Immature natural killer cell (primary cell): ENCODE measurements around the gene ACP1. TPM values are rescaled to one million over a fixed set of nuclear protein-coding genes. Genes with fewer than 3 reads are reported as not detected.
A peak's percentile ranks its signal among the peaks of the same experiment; 100 is the strongest.

Source experiments
- DNase-seq, 3 donors: peaks; one replicate each; pipeline ENCODE4 v3.0.0; 2022; ENCODE audit warnings: mixed read lengths in 1 of 3
- H3K27ac Mint-ChIP-seq, 6 donors: one replicate each; pipeline ENCODE4 v1.8.0; 2020; ENCODE audit warnings: mixed read lengths in 6 of 6, mild to moderate bottlenecking in 5 of 6, inconsistent platforms in 4 of 6, moderate library complexity in 3 of 6
- H3K27me3 Mint-ChIP-seq, 3 donors: one replicate each; pipeline ENCODE4 v1.8.0; 2020 to 2021; ENCODE audit warnings: low read depth in 3 of 3, mild to moderate bottlenecking in 3 of 3, mixed read lengths in 3 of 3, moderate library complexity in 3 of 3, inconsistent platforms in 1 of 3
- H3K36me3 Mint-ChIP-seq, 3 donors: one replicate each; pipeline ENCODE4 v1.8.0; 2020; ENCODE audit warnings: mixed read lengths in 3 of 3, inconsistent platforms in 2 of 3, mild to moderate bottlenecking in 2 of 3
- H3K4me1 Mint-ChIP-seq, 2 donors: one replicate each; pipeline ENCODE4 v1.8.0; 2020; ENCODE audit warnings: inconsistent platforms in 2 of 2, mild to moderate bottlenecking in 2 of 2, mixed read lengths in 2 of 2, moderate library complexity in 1 of 2
- H3K4me3 Mint-ChIP-seq, 5 donors: one replicate each; pipeline ENCODE4 v1.8.0; 2020; ENCODE audit warnings: mild to moderate bottlenecking in 5 of 5, mixed read lengths in 5 of 5, inconsistent platforms in 3 of 5, moderate library complexity in 3 of 5
- H3K9me3 Mint-ChIP-seq, 6 donors: one replicate each; pipeline ENCODE4 v1.8.0; 2020; ENCODE audit warnings: mild to moderate bottlenecking in 6 of 6, mixed read lengths in 6 of 6, inconsistent platforms in 4 of 6, moderate library complexity in 3 of 6
- polyA plus RNA-seq, 3 donors: library from polyadenylated mRNA; unstranded; fragments of 300-500 nt; fragmentation: Illumina TruSeq; gene quantifications; one replicate each; pipeline ENCODE4 v1.2.3, GENCODE V29; 2021

The ACP1 gene
- polyA plus RNA-seq, 3 donors from 2014 or later: 191 to 339 (median 197) TPM

GRCh38 chr2:259789-260331, 4.9 kb upstream of the ACP1 start:
- peaks cover 14 to 20% of the 10 kb centered on the region in 2 donors for H3K4me1 Mint-ChIP-seq
- no peak for DNase-seq
- peaks cover 0 to 19% (median 10%) of the 10 kb centered on the region in 3 donors for H3K36me3 Mint-ChIP-seq
- H3K27me3 Mint-ChIP-seq: peaks cover 3 to 8% (median 3%) of the 10 kb centered on the region in 3 donors
- no peak overlapping the region for H3K4me3 Mint-ChIP-seq
- peaks cover 0 to 7% (median 0%) of the 10 kb centered on the region in 6 donors for H3K9me3 Mint-ChIP-seq
- no peak overlapping the region for H3K27ac Mint-ChIP-seq

GRCh38 chr2:260507-261161, 4.1 kb upstream of the ACP1 start:
- peaks cover 0 to 7% (median 0%) of the 10 kb centered on the region in 6 donors for H3K9me3 Mint-ChIP-seq
- no peak overlapping the region for H3K4me3 Mint-ChIP-seq
- DNase-seq: no peak
- H3K27ac Mint-ChIP-seq: no peak overlapping the region
- H3K36me3 Mint-ChIP-seq: peaks cover 0 to 19% (median 10%) of the 10 kb centered on the region in 3 donors
- H3K4me1 Mint-ChIP-seq: peaks cover 22 to 27% of the 10 kb centered on the region in 2 donors
- peaks cover 4 to 12% (median 6%) of the 10 kb centered on the region in 3 donors for H3K27me3 Mint-ChIP-seq

- Mint-ChIP-seq H3K27me3 (peaks cover 4 to 12% (median 6%) of the 10 kb centered on the region in 3 donors), H3K36me3 (peaks cover 0 to 19% (median 10%) of the 10 kb centered on the region in 3 donors), H3K9me3 (peaks cover 0 to 7% (median 0%) of the 10 kb centered on the region in 6 donors), H3K27ac (peak overlapping the region in 3 of 6 donors; percentile 4 to 65 (median 25)), H3K4me3 (peak overlapping the region in 4 of 5 donors; percentile 46 to 81 (median 71)), H3K4me1 (peaks cover 35 to 42% of the 10 kb centered on the region in 2 donors)
- DNase-seq: no peak
These were observed 2.6 kb upstream of the ACP1 start for GRCh38 chr2:262117-262516.

- Mint-ChIP-seq H3K9me3 (peaks cover 0 to 7% (median 0%) of the 10 kb centered on the region in 6 donors), H3K27me3 (peaks cover 4 to 12% (median 6%) of the 10 kb centered on the region in 3 donors), H3K27ac (peak overlapping the region in 5 of 6 donors; percentile 68 to 88 (median 85)), H3K36me3 (peaks cover 0 to 13% (median 6%) of the 10 kb centered on the region in 3 donors), H3K4me1 (peaks cover 44 to 53% of the 10 kb centered on the region in 2 donors), H3K4me3 (peak overlapping the region; percentile 74 to 81 (median 80))
- DNase-seq: no peak
These were observed 1.6 kb upstream of the ACP1 start for GRCh38 chr2:263022-263738.

- peak; percentile 55 to 65 (median 61) for DNase-seq
- peak within 1 kb of the TSS; percentile 93 to 96 (median 94) for H3K4me3 Mint-ChIP-seq
- peaks cover 0 to 6% (median 0%) of the 10 kb centered on the region in 3 donors for H3K36me3 Mint-ChIP-seq
- H3K9me3 Mint-ChIP-seq: peaks cover 0 to 2% (median 0%) of the 10 kb centered on the region in 6 donors
- peak within 1 kb of the TSS; percentile 89 to 97 (median 95) for H3K27ac Mint-ChIP-seq
- H3K27me3 Mint-ChIP-seq: peaks cover 4 to 12% (median 6%) of the 10 kb centered on the region in 3 donors
- H3K4me1 Mint-ChIP-seq: peaks cover 48 to 60% of the 10 kb centered on the region in 2 donors
These were observed 814 bp upstream of the ACP1 start, which contains the start of gene SH3YL1 for GRCh38 chr2:263774-264492. TSS of gene SH3YL1 (minus strand) at chr2:264032. CDS start at chr2:263984, 48 bp downstream.

- Mint-ChIP-seq H3K4me3 (no peak overlapping the region), H3K9me3 (no peaks in the 10 kb centered on the region), H3K27me3 (peaks cover 4 to 12% (median 8%) of the 10 kb centered on the region in 3 donors), H3K4me1 (peaks cover 58 to 87% of the 10 kb centered on the region in 2 donors), H3K36me3 (peaks cover 0 to 7% (median 6%) of the 10 kb centered on the region in 3 donors), H3K27ac (no peak overlapping the region)
- DNase-seq: no peak
These were observed 3.6 kb downstream of the ACP1 start for GRCh38 chr2:268323-268722.

GRCh38 chr2:269356-270030, 4.7 kb downstream of the ACP1 start:
- no peak for DNase-seq
- Mint-ChIP-seq H3K36me3 (peaks cover 0 to 10% (median 7%) of the 10 kb centered on the region in 3 donors), H3K27ac (peak overlapping the region in 2 of 6 donors; percentile 29 to 50), H3K4me3 (no peak overlapping the region), H3K9me3 (no peaks in the 10 kb centered on the region), H3K27me3 (peaks cover 4 to 8% (median 6%) of the 10 kb centered on the region in 3 donors), H3K4me1 (peaks cover 56 to 85% of the 10 kb centered on the region in 2 donors)

- peaks cover 0 to 15% (median 12%) of the 10 kb centered on the region in 3 donors for H3K36me3 Mint-ChIP-seq
- DNase-seq: no peak
- peak overlapping the region in 1 of 6 donors; percentile 43 for H3K27ac Mint-ChIP-seq
- H3K9me3 Mint-ChIP-seq: no peaks in the 10 kb centered on the region
- peaks cover 0 to 2% (median 0%) of the 10 kb centered on the region in 3 donors for H3K27me3 Mint-ChIP-seq
- H3K4me1 Mint-ChIP-seq: peaks cover 48 to 79% of the 10 kb centered on the region in 2 donors
- H3K4me3 Mint-ChIP-seq: no peak overlapping the region
These were observed 6.1 kb downstream of the ACP1 start for GRCh38 chr2:270861-271260.

- Mint-ChIP-seq H3K9me3 (no peaks in the 10 kb centered on the region), H3K27ac (no peak overlapping the region), H3K4me3 (no peak overlapping the region), H3K27me3 (peaks cover 0 to 2% (median 0%) of the 10 kb centered on the region in 3 donors), H3K4me1 (peaks cover 39 to 73% of the 10 kb centered on the region in 2 donors), H3K36me3 (peaks cover under 1 to 19% (median 18%) of the 10 kb centered on the region in 3 donors)
- DNase-seq: no peak
These were observed 7.2 kb downstream of the ACP1 start for GRCh38 chr2:271917-272316.

GRCh38 chr2:273333-273732, 8.6 kb downstream of the ACP1 start:
- no peak overlapping the region for H3K27ac Mint-ChIP-seq
- peaks cover 0 to 2% (median 0%) of the 10 kb centered on the region in 3 donors for H3K27me3 Mint-ChIP-seq
- peaks cover 6 to 31% (median 30%) of the 10 kb centered on the region in 3 donors for H3K36me3 Mint-ChIP-seq
- no peak overlapping the region for H3K4me3 Mint-ChIP-seq
- DNase-seq: no peak
- no peaks in the 10 kb centered on the region for H3K9me3 Mint-ChIP-seq
- peaks cover 28 to 59% of the 10 kb centered on the region in 2 donors for H3K4me1 Mint-ChIP-seq

- Mint-ChIP-seq H3K9me3 (no peaks in the 10 kb centered on the region), H3K27ac (peak overlapping the region in 2 of 6 donors; percentile 10 to 60), H3K4me3 (no peak overlapping the region), H3K27me3 (peaks cover 0 to 2% (median 0%) of the 10 kb centered on the region in 3 donors), H3K36me3 (peaks cover 10 to 37% (median 37%) of the 10 kb centered on the region in 3 donors), H3K4me1 (peaks cover 23 to 47% of the 10 kb centered on the region in 2 donors)
- no peak for DNase-seq
These were observed 9.8 kb downstream of the ACP1 start for GRCh38 chr2:274503-274902.

GRCh38 chr2:275466-275865, 10.7 kb downstream of the ACP1 start:
- Mint-ChIP-seq H3K27me3 (peaks cover 0 to 2% (median 0%) of the 10 kb centered on the region in 3 donors), H3K4me3 (no peak overlapping the region), H3K4me1 (peaks cover 17 to 38% of the 10 kb centered on the region in 2 donors), H3K27ac (no peak overlapping the region), H3K9me3 (no peaks in the 10 kb centered on the region), H3K36me3 (peaks cover 10 to 43% (median 35%) of the 10 kb centered on the region in 3 donors)
- DNase-seq: no peak
